IPS-15b (cell line): ENCODE data around the gene TTC16.

Experiments
- H3K27me3 ChIP-seq: one replicate; pipeline ENCODE4 v1.6.1; 2013; ENCODE audit warnings: low read length; ENCODE audit not compliant: control insufficient read depth, insufficient read depth
- H3K36me3 ChIP-seq: one replicate; pipeline ENCODE4 v1.6.1; 2013; ENCODE audit warnings: low read length; ENCODE audit not compliant: control insufficient read depth, insufficient read depth
- H3K4me1 ChIP-seq: one replicate; pipeline ENCODE4 v1.6.1; 2013; ENCODE audit warnings: mild to moderate bottlenecking, low read length; ENCODE audit not compliant: control insufficient read depth, insufficient read depth
- H3K4me3 ChIP-seq: one replicate; pipeline ENCODE4 v1.5.1; 2013; ENCODE audit warnings: low read depth, low read length
- H3K9ac ChIP-seq: one replicate; pipeline ENCODE4 v1.6.1; 2013; ENCODE audit warnings: low read depth, mild to moderate bottlenecking, low read length
- H3K9me3 ChIP-seq: one replicate; pipeline ENCODE4 v1.6.1; 2013; ENCODE audit warnings: mild to moderate bottlenecking, low read length; ENCODE audit not compliant: control insufficient read depth, insufficient read depth

Gene TTC16

GRCh38 chr9:127767909-127768331 lies 52.0 kb downstream of the TTC16 start:
- no peak overlapping the region for H3K9ac ChIP-seq

GRCh38 chr9:127768698-127769097 lies 52.8 kb downstream of the TTC16 start:
- Histone ChIP-seq H3K4me3 (no peak overlapping the region), H3K9me3 (no peaks in the 10 kb centered on the region), H3K36me3 (no peaks in the 10 kb centered on the region), H3K9ac (no peak overlapping the region), H3K27me3 (no peaks in the 10 kb centered on the region), H3K4me1 (peaks cover 16% of the 10 kb centered on the region)

More at GRCh38 chr9:127767909-127768331, 52.0 kb downstream of the TTC16 start:
- no peaks in the 10 kb centered on the region for H3K27me3 ChIP-seq
- H3K9me3 ChIP-seq: no peaks in the 10 kb centered on the region
- peaks cover 19% of the 10 kb centered on the region for H3K4me1 ChIP-seq
- H3K4me3 ChIP-seq: no peak overlapping the region
- no peaks in the 10 kb centered on the region for H3K36me3 ChIP-seq

GRCh38 chr9:127769101-127769500 lies 53.2 kb downstream of the TTC16 start:
- H3K36me3 ChIP-seq: no peaks in the 10 kb centered on the region
- no peaks in the 10 kb centered on the region for H3K9me3 ChIP-seq
- no peak overlapping the region for H3K4me3 ChIP-seq
- peaks cover 14% of the 10 kb centered on the region for H3K4me1 ChIP-seq
- no peaks in the 10 kb centered on the region for H3K27me3 ChIP-seq
- H3K9ac ChIP-seq: no peak overlapping the region

- Histone ChIP-seq H3K9me3 (no peaks in the 10 kb centered on the region), H3K9ac (no peak overlapping the region), H3K27me3 (no peaks in the 10 kb centered on the region), H3K4me3 (peak overlapping the region; percentile 64), H3K4me1 (peaks cover 14% of the 10 kb centered on the region), H3K36me3 (no peaks in the 10 kb centered on the region)
These were observed 54.2 kb downstream of the TTC16 start for GRCh38 chr9:127769929-127770582.

- Histone ChIP-seq H3K9me3 (no peaks in the 10 kb centered on the region), H3K4me3 (peak overlapping the region; percentile 64), H3K27me3 (no peaks in the 10 kb centered on the region), H3K4me1 (peaks cover 14% of the 10 kb centered on the region), H3K36me3 (no peaks in the 10 kb centered on the region), H3K9ac (no peak overlapping the region)
These were observed 54.7 kb downstream of the TTC16 start for GRCh38 chr9:127770583-127770904.

- no peaks in the 10 kb centered on the region for H3K36me3 ChIP-seq
- no peak overlapping the region for H3K9ac ChIP-seq
- H3K4me3 ChIP-seq: peak overlapping the region; percentile 64
- H3K9me3 ChIP-seq: no peaks in the 10 kb centered on the region
- H3K4me1 ChIP-seq: peaks cover 14% of the 10 kb centered on the region
- no peaks in the 10 kb centered on the region for H3K27me3 ChIP-seq
These were observed 55.2 kb downstream of the TTC16 start for GRCh38 chr9:127770905-127771569.

GRCh38 chr9:127771570-127772189 lies 55.8 kb downstream of the TTC16 start:
- H3K27me3 ChIP-seq: no peaks in the 10 kb centered on the region
- peak overlapping the region; percentile 45 for H3K4me3 ChIP-seq
- H3K9ac ChIP-seq: no peak overlapping the region
- peaks cover 18% of the 10 kb centered on the region for H3K4me1 ChIP-seq
- no peaks in the 10 kb centered on the region for H3K9me3 ChIP-seq
- H3K36me3 ChIP-seq: no peaks in the 10 kb centered on the region

GRCh38 chr9:127772603-127773002 lies 56.7 kb downstream of the TTC16 start:
- no peaks in the 10 kb centered on the region for H3K36me3 ChIP-seq
- no peaks in the 10 kb centered on the region for H3K9me3 ChIP-seq
- no peaks in the 10 kb centered on the region for H3K27me3 ChIP-seq
- H3K4me3 ChIP-seq: no peak overlapping the region
- H3K4me1 ChIP-seq: peaks cover 19% of the 10 kb centered on the region
- no peak overlapping the region for H3K9ac ChIP-seq

- H3K9me3 ChIP-seq: no peaks in the 10 kb centered on the region
- H3K27me3 ChIP-seq: no peaks in the 10 kb centered on the region
- peaks cover 19% of the 10 kb centered on the region for H3K4me1 ChIP-seq
- H3K4me3 ChIP-seq: no peak overlapping the region
- H3K9ac ChIP-seq: no peak overlapping the region
- H3K36me3 ChIP-seq: no peaks in the 10 kb centered on the region
These were observed 57.4 kb downstream of the TTC16 start for GRCh38 chr9:127773272-127773671.

GRCh38 chr9:127773981-127774380 lies 58.1 kb downstream of the TTC16 start:
- Histone ChIP-seq H3K36me3 (no peaks in the 10 kb centered on the region), H3K9ac (no peak overlapping the region), H3K4me1 (peaks cover 19% of the 10 kb centered on the region), H3K27me3 (no peaks in the 10 kb centered on the region), H3K9me3 (no peaks in the 10 kb centered on the region), H3K4me3 (no peak overlapping the region)

GRCh38 chr9:127776195-127776923 lies 60.5 kb downstream of the TTC16 start:
- H3K27me3 ChIP-seq: no peaks in the 10 kb centered on the region
- H3K36me3 ChIP-seq: no peaks in the 10 kb centered on the region
- H3K9ac ChIP-seq: no peak overlapping the region
- H3K9me3 ChIP-seq: no peaks in the 10 kb centered on the region
- H3K4me1 ChIP-seq: peaks cover 9% of the 10 kb centered on the region
- no peak overlapping the region for H3K4me3 ChIP-seq
